ENCODE results near the gene FARSB.
"Not testable (repeated sequence)": the region's sequence is repeated elsewhere in the genome, so short reads cannot be mapped to it uniquely, and the experiment has no call there.

Gene FARSB

DNA sequence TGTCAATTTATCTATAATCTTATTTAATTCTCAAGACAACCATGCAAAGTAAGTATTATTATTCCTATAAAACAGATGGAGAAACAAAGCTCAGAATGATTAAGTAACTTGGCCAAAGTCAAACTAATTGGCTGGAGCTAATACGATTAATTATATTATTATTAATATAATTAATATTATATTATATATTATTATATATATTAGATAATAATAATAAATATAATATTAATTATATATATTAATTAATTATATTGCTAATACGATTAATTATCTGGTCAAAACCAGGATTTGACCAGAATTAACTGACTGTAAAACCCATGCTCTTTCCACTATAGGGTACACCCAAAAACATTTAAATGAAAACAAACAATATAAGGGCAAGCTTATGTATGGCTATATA is 52.4 kb downstream of the FARSB start:
- DNase-seq, result no peak

DNA sequence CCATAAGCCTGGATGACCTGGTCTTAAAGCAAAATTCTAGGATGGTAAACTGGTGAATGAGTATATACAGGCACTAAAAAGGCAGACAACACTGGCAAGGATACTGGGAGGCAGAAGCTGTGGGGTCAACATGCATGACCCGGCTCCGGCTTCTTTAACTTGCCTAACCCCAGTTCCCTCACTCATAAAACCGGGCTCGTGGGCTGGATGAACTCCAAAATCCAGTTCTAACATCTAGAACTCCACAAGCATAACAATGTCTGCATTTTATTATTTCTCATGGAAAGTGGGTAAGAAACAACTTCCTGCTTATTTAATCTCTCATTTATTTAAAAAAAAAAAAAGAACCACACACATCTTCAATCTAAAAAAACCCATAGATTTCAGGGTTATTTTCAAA is 57.3 kb downstream of the FARSB start:
- DNase-seq, result no peak

DNA sequence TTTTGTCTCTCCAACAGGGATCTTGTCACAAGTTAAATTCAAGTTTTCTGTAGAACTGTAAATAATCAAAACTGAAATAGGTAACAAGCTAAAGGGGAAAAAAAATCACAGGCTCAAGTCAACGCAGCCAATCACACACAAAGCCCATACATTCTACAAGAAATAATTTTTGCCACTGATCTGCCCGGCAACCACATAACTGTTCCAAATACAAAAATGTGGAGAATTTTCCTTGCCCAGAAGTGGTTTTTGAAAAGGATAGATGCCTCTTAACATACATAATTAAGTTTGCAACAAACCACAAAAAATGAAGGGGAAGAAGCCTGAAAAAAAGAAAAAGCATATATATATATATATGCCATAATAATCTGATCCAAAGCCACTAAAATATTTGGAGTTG is 60.3 kb downstream of the FARSB start:
- no peak for DNase-seq

DNA sequence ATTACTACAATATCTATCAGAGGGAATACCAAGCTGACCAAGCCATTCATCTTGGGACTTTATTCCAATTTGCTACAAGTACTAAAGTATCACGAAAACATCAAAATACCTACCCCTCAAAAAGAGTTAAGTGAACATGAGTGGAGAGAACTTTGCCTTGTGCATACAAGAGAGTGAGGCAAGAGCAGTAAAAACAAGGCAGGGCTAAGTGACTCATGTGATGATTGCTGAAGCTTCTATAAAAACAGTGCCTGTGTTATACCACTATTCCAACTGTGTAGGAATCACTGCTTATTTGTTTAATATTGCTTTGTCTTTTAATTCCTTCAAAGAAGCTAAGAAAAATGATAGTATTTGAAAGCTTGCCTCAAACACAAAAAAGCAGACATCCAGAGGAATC is 61.2 kb downstream of the FARSB start:
- no peak for DNase-seq

DNA sequence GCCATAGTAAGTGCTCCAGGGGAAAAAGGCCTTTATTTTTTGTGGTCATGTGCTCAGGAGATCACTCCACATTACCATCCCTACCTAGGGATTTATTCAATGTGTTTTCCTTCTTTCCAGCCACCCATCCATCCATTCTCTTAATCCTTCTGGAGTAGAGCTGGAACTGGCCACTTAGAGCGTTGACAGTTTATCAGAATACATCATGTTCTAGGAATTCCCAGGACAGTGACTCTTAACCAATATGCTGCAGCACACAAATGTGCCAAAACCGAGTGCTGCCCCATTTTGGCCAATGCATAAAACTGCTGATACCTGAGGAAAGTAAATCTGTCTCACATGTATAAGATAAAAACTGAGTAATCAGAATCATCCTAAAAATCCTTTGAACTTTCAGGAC is 63.7 kb downstream of the FARSB start:
- no peak for DNase-seq

DNA sequence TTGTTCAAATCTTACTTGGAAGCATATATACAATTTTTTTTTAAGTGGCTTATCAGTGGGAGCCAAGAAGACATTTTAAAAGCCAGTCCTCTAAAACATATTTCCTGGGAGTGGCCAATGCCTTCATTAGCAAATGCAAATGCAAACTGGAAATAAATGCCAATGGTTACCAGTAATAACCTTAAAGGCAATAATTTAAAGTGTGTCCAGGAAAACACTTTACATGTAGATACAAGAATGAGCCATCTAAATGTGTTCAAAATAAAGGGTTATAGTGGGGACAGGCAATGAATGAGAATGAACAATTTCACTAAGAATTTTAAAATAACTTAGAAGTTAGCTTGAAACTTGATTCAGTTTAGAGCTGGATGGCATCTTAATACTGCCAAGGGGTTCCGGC is 64.2 kb downstream of the FARSB start:
- DNase-seq, result no peak

DNA sequence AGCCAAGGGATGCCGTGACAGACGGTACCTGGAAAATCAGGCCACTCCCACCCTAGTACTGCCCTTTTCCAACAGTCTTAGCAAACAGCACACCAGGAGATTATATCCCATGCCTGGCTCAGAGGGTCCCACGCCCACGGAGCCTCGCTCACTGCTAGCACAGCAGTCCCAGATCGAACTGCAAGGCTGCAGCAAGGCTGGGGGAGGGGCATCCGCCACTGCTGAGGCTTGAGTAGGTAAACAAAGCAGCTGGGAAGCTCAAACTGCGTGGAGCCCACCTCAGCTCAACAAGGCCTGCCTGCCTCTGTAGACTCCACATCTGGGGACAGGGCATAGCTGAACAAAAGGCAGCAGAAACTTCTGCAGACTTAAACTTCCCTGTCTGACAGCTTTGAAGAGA is 71.3 kb downstream of the FARSB start:
- DNase-seq, result not testable (repeated sequence)

DNA sequence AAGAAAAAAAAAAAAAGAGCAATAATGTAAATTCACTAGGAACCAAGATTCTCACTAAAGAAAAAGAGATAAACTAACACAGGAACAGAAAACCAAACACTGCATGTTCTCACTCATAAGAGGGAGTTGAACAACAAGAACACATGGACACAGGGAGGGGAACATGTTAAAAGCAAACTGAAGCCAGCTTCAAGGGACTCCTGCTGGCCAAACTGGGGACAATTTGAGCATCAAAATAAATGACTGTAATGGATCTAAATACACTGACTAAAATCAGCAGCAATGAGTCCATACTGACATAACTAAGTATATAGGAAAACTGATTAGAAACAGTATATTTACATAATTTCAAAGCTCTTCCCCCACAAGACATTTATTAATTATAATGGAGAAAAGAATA is 73.0 kb downstream of the FARSB start:
- no peak for DNase-seq

DNA sequence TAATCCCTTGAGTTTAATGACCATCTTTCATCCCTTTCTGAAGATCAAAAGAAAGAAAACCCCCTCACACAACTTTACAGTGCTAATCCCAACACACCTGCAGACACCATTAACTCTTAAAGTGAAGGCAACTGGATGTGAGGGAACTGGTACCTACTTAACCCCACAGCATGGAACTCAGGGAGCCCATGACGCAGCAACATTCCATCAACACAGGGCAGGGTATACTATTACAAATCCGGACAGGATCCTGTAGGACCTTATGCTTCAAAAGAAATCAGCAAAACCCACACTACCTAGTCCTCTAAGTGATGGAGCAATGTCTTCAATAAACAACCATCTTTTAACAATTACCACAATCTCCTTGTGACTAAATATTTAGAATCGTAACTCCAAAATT is 78.6 kb downstream of the FARSB start:
- DNase-seq, result no peak

DNA sequence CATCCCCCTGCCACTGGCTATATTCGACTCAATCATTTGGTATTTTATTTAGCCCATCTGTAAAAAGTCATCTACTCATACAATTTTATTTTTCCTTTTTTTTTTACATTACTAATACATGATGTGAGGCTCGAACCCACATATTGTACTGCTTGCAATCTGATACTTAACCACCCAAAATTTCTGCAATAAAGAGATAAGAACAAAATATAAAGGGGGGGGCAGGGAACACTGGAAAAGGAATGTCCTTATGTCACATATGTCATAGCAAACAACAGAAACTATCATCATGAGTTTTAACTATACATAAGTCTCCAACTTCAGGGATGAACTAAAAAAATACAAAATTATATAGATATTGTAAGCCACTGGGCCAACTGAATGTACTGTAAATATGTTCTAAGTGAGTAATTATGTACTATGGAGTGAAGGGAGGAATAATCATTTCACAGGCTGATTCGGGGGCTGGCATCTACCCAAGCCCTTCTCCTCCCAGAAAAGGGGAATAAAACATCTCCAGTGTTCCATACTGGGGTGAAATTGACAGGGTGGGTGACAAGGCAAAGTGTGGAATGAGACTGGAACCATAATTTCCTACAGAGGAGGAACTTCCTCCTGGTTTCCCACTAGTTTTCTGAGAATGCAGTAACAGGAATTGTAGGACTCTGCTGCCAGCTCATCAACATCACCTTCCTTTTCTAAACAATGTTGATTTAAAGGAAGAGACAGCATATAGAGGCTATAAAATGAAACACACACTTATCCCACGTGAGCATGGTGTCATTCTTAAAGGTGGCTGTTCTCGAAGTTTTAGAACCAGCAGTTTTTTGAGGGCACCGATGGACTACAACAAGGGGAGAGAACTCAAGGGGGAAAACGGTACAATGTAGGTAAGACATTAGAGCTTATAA is 79.5 kb downstream of the FARSB start:
- no peak for DNase-seq

DNA sequence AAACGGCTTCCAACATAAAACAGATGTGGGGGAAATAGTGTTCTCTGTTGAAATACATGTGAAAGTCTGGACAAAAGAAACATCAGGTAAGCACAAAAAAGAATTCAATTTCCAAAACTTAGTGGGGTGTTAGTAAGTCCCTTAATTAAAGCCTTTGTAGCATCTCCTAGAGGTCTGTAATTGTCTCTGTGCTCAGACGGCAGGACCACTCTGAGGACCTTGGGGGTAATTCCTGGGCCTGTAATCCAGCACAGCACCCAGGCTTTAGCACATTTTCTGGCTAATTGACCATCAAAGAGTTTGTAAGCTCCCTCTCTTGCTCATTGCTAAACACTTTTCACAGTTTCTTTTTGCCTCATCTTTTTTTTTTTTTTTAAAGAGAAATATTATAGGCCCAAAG is 80.3 kb downstream of the FARSB start:
- DNase-seq, result no peak

DNA sequence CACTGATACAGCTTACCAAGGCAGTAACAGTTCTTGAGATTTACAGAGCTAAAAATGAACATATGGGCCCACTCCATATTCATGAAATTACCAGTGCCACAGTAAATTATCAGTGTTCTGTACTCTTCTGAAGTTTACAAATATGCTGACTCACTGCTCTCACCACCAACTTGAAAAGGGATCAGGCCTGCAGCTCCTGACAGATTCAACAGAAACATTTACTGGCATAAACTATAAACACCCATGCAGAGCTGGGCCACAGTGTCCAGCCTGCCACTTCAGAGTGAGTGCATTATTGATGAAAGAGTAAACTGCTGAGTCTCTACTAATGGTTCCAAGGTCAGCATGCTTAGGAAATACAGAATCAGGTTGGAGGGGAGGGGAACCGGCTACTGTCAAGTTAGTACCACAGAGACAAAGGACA is 83.1 kb downstream of the FARSB start:
- DNase-seq, result no peak

DNA sequence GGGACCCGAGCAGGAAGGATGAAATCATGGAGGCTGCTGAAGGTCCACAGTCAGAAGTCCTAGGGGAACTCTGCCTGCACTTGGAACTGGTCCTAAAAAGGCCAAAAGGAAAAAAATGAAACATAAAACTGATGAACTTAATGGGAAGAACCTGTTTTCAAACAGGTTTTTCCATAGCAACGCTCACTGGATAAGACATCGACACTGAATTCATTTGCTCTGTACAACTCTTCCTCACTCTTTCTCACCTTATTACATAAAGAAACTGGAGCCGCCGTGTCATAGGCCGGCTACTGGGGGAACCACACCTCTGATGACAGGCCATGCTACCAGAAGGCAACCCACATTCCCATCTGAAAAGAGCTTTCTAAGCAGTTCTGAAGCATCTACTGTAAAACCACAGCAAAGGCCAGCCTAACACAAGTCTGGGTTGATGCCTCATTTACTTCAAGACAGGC is 83.6 kb downstream of the FARSB start:
- no peak for DNase-seq

DNA sequence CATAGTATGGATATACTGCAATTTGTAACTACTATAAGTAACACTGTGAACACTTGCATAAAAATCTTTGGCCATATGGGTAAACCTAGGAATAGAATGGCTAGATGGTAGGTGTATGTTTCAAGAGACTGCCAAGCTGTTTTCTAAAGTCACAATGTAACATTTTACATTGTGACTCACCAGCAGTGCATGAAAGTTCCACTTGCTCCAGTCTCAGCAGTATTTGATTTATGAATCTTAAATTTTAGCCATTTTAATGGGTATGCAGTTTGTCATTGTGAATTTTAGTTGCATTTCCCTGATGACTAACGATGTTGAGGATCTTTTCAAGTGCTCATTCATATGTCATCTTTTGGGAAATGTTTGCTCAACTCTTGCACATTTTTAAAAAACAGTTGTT is 86.1 kb downstream of the FARSB start:
- no peak for DNase-seq

DNA sequence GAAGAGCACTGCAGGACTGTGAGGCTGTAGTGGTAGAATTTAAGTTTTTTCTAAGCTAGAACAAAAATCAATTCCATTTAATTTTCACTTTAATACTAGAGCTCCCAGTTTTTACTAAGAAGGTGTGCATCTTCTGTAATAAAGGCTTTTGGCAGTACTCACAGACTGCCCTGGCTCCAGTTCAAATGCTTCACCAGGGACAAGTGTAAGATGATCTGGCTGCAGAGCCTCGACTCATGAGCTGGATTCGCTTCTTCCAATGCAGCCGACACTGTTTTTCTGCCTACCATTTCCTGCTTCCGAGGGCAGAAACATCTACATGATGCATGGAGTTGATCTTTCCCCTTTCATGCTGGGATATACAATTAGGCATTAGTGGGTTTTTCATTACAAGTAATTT is 87.0 kb downstream of the FARSB start:
- no peak for DNase-seq

DNA sequence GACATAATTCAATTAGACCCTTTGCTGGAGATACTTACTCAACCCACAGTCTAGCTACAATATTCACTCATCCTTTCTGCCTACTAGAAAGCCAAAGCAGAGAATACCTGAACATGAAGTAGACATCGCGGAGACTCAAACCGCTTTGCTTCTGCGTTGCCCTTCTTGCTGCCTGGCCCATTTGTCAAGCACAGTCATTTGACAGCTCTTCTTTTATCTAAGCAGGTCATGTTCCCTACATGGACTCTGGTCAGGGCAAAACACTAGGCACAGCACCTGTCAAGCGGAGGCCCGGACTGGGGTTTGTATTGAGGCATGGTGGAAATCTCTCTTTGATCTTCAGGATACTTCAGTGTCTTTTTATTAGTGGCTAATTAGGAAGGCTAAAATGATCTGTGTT is 89.7 kb downstream of the FARSB start:
- DNase-seq, result no peak

DNA sequence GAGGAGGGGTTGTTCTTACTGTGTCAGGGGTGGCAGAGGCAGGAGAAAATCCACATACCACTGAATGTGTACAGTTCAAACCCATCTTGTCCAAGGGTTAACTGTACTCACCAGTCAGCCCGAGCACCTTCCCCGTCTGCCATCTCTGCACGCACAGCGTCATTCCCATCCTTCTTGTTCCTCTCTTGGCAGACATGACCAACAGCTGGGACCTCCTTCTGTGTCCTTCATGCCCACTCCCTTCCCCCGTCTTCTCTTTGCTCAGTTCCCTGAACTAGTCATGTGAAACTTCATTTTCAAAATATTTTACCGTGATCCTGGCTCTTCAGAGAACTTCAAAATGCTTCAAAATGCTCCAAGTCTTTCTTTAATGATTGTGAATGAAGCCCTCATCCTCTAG is 92.0 kb downstream of the FARSB start:
- no peak for DNase-seq

DNA sequence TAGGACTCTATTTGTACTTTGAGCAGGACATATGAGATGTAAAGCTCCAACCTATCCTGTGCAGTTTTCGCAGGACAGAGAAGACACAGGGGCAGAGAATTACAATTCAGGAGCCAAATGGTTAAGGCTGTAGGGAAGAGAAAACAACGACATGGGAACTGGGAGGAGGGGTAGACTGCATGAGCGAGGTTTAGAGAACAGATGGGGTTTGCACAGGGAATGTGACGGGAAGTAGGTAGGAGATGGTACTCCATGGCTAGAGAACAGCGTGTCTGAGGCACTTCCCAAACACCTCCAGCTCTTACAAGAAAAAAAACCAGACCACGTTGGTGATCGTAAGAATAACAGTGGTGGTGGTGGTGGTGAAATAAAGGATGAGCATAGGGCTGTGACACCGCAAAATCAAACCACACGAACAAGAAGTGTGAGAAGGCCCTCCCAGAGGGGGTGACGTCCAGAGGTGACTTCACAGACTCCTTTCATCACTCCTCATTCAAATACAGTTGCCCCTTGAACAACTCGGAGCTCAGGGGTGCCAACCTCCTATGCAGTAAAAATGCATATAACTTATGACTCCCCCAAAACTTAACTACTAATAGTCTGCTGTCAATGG is 92.7 kb downstream of the FARSB start:
- DNase-seq, result no peak

DNA sequence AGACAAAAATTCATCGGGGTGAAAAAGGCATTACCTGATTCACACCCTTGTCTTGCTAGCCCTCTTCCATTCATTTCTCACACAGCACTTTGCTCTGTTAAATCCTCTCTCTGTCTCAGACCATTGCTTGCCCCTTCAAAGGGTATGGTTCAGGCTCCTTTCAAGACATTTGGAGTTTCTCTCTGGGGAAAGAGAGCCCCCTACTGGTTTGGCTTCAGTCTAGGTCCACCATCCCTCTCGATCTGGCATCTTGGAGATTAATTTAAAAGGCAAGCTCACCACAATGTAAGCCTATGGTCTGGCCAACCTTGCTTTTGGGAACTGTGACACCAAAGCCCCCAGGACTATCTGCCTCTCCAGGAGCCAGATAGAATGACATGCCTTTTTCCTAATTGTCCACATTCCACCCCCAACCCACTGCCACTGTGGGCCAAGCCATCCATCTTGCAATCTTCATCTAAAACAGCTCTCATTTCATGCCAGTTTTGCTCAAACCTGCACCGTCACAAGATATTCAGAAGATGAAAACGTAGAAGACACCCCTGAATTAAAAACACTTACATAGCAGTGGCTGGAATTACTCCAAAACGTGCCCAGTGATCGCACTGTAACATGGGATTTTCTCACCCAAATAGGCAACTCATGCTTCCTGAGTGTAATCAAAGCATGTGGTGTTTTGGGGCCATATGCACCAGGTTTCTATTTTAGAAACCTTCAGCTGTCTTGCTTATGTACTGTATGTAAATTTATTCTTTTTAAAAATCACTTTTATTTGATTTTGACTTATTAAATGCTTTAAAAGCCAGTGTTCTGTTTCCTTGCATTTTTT is 93.9 kb downstream of the FARSB start:
- peak in 1 of 2 experiments; percentile 36 for DNase-seq

DNA sequence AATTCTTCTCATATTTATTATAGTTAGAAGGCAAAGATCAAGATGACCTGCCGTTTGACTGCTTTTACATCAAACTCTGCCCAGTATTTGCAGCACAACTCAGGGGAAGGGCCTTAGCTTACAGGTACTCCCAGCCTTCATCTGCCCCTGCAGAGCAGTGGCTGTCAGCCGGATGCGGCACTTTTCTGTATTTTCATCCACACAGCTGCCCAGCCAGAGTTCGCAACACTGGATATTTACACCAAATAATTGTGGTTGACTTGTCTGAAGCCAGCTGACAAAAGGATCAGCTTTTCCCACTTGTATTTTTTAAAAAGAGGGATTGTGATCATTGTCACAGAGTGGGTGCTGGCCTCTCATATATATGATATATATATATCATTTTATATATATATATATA is 94.7 kb downstream of the FARSB start:
- no peak for DNase-seq

DNA sequence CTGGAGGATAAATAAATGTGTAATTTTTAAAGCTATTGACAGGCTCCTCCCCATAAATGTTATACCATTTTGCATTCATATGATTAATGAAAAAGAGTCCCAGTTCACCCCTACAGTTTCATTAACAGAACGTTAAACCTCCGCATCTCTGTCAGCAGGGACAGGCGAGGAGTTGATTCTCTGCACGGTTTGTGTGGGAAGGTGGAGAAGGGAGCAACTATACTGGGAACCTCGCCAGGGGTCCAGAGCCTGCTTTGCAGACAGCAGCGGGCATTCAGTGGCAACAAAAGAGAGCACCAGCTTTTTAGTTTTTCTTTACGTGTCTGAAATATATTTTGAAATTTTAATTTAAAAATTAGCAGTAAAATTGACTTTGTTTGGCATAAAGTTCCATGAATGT is 101.4 kb downstream of the FARSB start:
- DNase-seq, result no peak

DNA sequence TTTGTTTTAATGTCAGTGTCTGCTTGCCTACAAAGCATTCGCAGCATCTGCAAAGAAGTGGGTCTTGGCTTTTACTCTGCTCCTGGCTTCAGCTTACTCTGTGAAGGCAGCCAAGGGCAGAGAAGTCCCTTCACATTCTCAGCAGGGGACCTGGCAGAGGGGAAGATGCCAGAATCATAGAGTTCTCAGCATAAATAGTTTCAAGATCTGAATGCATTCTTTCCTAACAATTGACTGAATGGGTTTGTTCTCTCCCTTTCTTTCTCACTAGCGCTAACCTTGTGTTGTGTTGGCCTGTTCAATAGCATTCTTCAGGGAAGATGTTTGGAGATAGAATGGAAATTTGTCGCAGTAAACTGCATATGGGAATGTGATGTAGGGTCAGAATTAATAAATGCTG is 106.9 kb downstream of the FARSB start:
- no peak for DNase-seq

DNA sequence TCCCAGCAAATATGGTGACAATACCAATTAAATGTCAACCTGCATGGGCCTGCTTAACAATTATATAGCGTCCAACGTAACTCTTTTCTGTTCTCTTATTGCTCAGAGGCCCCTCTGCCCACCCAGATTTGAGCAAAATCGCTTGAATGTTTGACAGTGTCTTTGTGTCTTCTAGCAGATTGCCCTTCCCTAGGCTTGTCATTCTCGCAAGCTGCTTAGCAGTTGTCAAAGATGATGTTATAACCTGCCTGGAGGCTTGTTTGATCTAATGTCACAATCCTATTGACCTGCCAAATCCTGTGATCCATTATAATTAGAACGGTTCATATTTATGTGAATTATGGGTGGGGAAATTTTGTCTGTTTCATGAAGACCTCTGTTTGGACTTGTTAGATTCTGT is 108.8 kb downstream of the FARSB start:
- DNase-seq, result no peak

Data from SW 1271 (cell line).